ENCODE results near the gene HES7. TPM values are rescaled to one million over a fixed set of nuclear protein-coding genes. Genes with fewer than 3 reads are reported as not detected.

HES7 gene
- total RNA-seq, 1 experiment from 2014 or later: 0.33 TPM

GRCh38 chr17:8075574-8076342, 48.1 kb downstream of the HES7 start:
- no CpG with 5 or more reads among the region's 14 CpGs for WGBS (ENCODE audit: extremely low coverage, insufficient read length, low lambda C conversion rate)
- H3K4ac ChIP-seq (ENCODE audit: low read depth, low read length): no peak overlapping the region
- no peak overlapping the region for H3K18ac ChIP-seq (ENCODE audit: insufficient read length, low read depth, low read length)
- H3T11ph ChIP-seq (ENCODE audit: low read length): no peak overlapping the region
- H2BK15ac ChIP-seq (ENCODE audit: low read depth, low read length): no peak overlapping the region
- H4K8ac ChIP-seq (replicated peaks; ENCODE audit: insufficient read length, low read depth, low read length): no peak overlapping the region
- no peak overlapping the region for H3K27ac ChIP-seq (ENCODE audit: insufficient read length, low read depth, low read length)
- peaks cover 7 to 9% of the 10 kb centered on the region in 2 experiments; a peak in 4 of 5 replicates for H3K9me3 Mint-ChIP-seq
- peaks cover 0 to 2% (median 0%) of the 10 kb centered on the region in 3 experiments; a peak in 2 of 7 replicates for H3K36me3 Mint-ChIP-seq (ENCODE audit: insufficient read depth in 1 of 3, low read depth in 3 of 3)
- H3K4me3 Mint-ChIP-seq: peak overlapping the region in 1 of 2 experiments; percentile 46; a peak in 1 of 5 replicates
- H4K20me1 ChIP-seq (ENCODE audit: control insufficient read depth, insufficient read depth, insufficient read length): no peaks in the 10 kb centered on the region
- H3K23ac ChIP-seq (ENCODE audit: insufficient read length, low read depth, low read length): no peak overlapping the region
- H2BK120ac ChIP-seq (ENCODE audit: low read depth, low read length, poor library complexity, severe bottlenecking): no peak overlapping the region
- no peak for DNase-seq
- H3K23me2 ChIP-seq (ENCODE audit: insufficient read length, low read depth, low read length, poor library complexity, severe bottlenecking): peaks cover 27% of the 10 kb centered on the region
- no peaks in the 10 kb centered on the region for H3K79me2 ChIP-seq (ENCODE audit: insufficient read depth, low read length)
- no peak overlapping the region; a peak in 1 of 7 replicates for H3K27ac Mint-ChIP-seq
- no peak overlapping the region for H2BK20ac ChIP-seq (ENCODE audit: low read depth, low read length, poor library complexity, severe bottlenecking)
- no peak overlapping the region for H2AK5ac ChIP-seq (ENCODE audit: insufficient read length, low read length)
- no peak overlapping the region for H3K56ac ChIP-seq (ENCODE audit: insufficient read length, low read depth, low read length)
- TF ChIP-seq, protein P1, sequence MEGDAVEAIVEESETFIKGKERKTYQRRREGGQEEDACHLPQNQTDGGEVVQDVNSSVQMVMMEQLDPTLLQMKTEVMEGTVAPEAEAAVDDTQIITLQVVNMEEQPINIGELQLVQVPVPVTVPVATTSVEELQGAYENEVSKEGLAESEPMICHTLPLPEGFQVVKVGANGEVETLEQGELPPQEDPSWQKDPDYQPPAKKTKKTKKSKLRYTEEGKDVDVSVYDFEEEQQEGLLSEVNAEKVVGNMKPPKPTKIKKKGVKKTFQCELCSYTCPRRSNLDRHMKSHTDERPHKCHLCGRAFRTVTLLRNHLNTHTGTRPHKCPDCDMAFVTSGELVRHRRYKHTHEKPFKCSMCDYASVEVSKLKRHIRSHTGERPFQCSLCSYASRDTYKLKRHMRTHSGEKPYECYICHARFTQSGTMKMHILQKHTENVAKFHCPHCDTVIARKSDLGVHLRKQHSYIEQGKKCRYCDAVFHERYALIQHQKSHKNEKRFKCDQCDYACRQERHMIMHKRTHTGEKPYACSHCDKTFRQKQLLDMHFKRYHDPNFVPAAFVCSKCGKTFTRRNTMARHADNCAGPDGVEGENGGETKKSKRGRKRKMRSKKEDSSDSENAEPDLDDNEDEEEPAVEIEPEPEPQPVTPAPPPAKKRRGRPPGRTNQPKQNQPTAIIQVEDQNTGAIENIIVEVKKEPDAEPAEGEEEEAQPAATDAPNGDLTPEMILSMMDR (conservative IDR thresholded peaks at IDR 0.05): no peak
- H4K91ac ChIP-seq (ENCODE audit: insufficient read length, low read depth, low read length): no peak overlapping the region
- H2BK12ac ChIP-seq (ENCODE audit: insufficient read length, low read depth, low read length): no peak overlapping the region
- peaks cover 45% of the 10 kb centered on the region for H3K27me3 ChIP-seq (ENCODE audit: insufficient read depth, low read length)
- no peak overlapping the region for H2BK5ac ChIP-seq (ENCODE audit: insufficient read length, low read length)
- H3K4me1 Mint-ChIP-seq: peaks cover 28 to 32% of the 10 kb centered on the region in 2 experiments
- H3K9ac ChIP-seq (ENCODE audit: extremely low read depth, insufficient read length, low read length): no peak overlapping the region
- H3K14ac ChIP-seq (ENCODE audit: insufficient read depth, low read length): no peak overlapping the region
- no peak overlapping the region for H4K5ac ChIP-seq (ENCODE audit: insufficient read length, low read depth, low read length)
- H2AFZ ChIP-seq (ENCODE audit: low read length): no peak overlapping the region
- H3K4me2 ChIP-seq (ENCODE audit: insufficient read depth, insufficient read length, low read length): no peak overlapping the region
- H3K4me1 ChIP-seq (ENCODE audit: insufficient read depth, low read length): no peaks in the 10 kb centered on the region; the same call in 1 of the 2 replicates
- no peaks in the 10 kb centered on the region for H3K9me3 ChIP-seq (ENCODE audit: control insufficient read depth, low read depth, low read length)
- H3K79me1 ChIP-seq (ENCODE audit: insufficient read depth, low read depth, low read length, poor library complexity, severe bottlenecking): no peaks in the 10 kb centered on the region
- peaks cover 90% of the 10 kb centered on the region for H3K27me3 Mint-ChIP-seq (ENCODE audit: low read depth)

Measured in H9 (cell line).